ENCODE results near the gene C8B.

Gene C8B
- long read RNA-seq, result 0 reads

DNA sequence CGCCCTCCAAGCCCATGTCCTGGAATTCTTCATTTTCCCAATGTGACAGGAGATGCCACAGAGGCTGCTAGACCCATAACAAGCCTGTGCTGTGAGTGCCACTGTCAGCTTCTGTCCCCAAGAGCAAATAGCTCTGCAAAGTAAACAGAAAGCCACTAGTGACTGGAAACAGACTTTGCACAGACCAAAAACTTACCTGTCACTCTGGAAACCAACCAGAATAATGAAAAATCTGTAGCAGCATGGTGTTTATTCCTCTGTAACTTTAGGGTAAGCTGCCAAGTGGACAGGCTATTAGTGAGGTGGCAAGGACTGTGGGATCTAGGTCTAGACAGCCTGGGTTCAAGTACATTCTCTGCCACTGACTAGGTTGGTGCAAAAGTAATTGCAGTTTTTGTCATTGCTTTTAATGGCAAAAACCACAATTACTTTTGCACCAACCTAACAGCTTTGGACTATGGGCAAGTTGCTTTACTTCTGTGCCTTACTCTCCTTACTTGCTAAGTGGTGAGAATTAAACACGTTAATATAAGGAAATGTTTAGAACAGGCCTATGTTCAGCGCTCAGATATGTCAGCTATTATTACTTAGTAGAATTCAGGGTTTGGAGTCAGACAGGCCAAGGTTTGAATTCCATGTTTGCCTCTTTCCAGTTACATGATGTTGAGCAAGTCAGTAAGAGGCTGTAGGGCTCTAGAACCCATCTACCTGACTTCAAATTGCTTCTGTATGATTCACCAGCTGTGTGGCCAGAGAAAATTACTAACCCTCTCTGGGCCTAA is at the start of gene C8B:
Gene C8B (minus strand): TSS at position 100 of the 782 bp plus-strand sequence. CDS start 67 bp downstream, at position 33.
- no peak for TF ChIP-seq SPI1 (IDR thresholded peaks at IDR 0.05; ENCODE audit: borderline replicate concordance, low read depth)
- TF ChIP-seq, protein P1, sequence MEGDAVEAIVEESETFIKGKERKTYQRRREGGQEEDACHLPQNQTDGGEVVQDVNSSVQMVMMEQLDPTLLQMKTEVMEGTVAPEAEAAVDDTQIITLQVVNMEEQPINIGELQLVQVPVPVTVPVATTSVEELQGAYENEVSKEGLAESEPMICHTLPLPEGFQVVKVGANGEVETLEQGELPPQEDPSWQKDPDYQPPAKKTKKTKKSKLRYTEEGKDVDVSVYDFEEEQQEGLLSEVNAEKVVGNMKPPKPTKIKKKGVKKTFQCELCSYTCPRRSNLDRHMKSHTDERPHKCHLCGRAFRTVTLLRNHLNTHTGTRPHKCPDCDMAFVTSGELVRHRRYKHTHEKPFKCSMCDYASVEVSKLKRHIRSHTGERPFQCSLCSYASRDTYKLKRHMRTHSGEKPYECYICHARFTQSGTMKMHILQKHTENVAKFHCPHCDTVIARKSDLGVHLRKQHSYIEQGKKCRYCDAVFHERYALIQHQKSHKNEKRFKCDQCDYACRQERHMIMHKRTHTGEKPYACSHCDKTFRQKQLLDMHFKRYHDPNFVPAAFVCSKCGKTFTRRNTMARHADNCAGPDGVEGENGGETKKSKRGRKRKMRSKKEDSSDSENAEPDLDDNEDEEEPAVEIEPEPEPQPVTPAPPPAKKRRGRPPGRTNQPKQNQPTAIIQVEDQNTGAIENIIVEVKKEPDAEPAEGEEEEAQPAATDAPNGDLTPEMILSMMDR (IDR thresholded peaks at IDR 0.05; ENCODE audit: insufficient read depth, low read length), result no peak
- TF ChIP-seq POLR2AphosphoS5 (IDR thresholded peaks at IDR 0.05; ENCODE audit: low read depth), result no peak
- TF ChIP-seq, protein P2, sequence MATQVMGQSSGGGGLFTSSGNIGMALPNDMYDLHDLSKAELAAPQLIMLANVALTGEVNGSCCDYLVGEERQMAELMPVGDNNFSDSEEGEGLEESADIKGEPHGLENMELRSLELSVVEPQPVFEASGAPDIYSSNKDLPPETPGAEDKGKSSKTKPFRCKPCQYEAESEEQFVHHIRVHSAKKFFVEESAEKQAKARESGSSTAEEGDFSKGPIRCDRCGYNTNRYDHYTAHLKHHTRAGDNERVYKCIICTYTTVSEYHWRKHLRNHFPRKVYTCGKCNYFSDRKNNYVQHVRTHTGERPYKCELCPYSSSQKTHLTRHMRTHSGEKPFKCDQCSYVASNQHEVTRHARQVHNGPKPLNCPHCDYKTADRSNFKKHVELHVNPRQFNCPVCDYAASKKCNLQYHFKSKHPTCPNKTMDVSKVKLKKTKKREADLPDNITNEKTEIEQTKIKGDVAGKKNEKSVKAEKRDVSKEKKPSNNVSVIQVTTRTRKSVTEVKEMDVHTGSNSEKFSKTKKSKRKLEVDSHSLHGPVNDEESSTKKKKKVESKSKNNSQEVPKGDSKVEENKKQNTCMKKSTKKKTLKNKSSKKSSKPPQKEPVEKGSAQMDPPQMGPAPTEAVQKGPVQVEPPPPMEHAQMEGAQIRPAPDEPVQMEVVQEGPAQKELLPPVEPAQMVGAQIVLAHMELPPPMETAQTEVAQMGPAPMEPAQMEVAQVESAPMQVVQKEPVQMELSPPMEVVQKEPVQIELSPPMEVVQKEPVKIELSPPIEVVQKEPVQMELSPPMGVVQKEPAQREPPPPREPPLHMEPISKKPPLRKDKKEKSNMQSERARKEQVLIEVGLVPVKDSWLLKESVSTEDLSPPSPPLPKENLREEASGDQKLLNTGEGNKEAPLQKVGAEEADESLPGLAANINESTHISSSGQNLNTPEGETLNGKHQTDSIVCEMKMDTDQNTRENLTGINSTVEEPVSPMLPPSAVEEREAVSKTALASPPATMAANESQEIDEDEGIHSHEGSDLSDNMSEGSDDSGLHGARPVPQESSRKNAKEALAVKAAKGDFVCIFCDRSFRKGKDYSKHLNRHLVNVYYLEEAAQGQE (IDR thresholded peaks at IDR 0.05; ENCODE audit: insufficient replicate concordance, low read depth), result no peak
- no peak for TF ChIP-seq GABPA (IDR thresholded peaks at IDR 0.05; ENCODE audit: low read depth)
- no peak for DNase-seq (ENCODE audit: low read depth in 1 of 2, low spot score in 1 of 2)
- Histone ChIP-seq H3K27ac (replicated peaks) (no peak within 1 kb of the TSS), H3K27me3 (ENCODE audit: insufficient read depth, poor library complexity, severe bottlenecking) (no peaks in the 10 kb centered on the region), H3K4me3 (replicated peaks; ENCODE audit: insufficient read depth, low read length) (no peak within 1 kb of the TSS)

DNA sequence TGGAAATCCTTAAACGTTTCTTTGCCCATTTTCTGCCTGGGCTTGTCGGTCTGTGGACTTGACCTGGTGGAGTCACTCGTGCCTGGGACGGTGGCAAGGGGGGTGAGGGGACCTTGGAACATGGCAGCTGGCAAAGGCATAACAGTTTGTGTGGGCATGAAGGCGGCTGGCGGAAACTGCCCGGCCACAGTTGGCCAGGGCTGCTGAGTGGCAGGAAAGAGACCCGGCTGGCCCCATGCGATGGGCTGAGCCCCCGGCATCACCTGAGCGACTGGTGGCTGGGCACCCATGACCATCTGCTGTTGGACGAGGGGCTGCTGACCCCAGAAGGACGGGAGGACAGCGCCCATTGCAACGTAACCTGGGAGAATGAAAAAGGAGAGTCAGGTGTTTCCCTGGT is 49.3 kb upstream of the C8B start:
- Histone ChIP-seq H3K4me3 (replicated peaks; ENCODE audit: insufficient read depth, low read length) (no peak overlapping the region), H3K27me3 (ENCODE audit: insufficient read depth, poor library complexity, severe bottlenecking) (no peaks in the 10 kb centered on the region), H3K27ac (replicated peaks) (no peak overlapping the region)
- TF ChIP-seq SPI1 (IDR thresholded peaks at IDR 0.05; ENCODE audit: borderline replicate concordance, low read depth) (no peak), GABPA (IDR thresholded peaks at IDR 0.05; ENCODE audit: low read depth) (no peak), POLR2AphosphoS5 (IDR thresholded peaks at IDR 0.05; ENCODE audit: low read depth) (no peak)
- TF ChIP-seq, protein P2 (IDR thresholded peaks at IDR 0.05; ENCODE audit: insufficient replicate concordance, low read depth), result no peak
- TF ChIP-seq, protein P1 (IDR thresholded peaks at IDR 0.05; ENCODE audit: insufficient read depth, low read length), result no peak
- DNase-seq (ENCODE audit: low read depth in 1 of 2, low spot score in 1 of 2), result no peak

DNA sequence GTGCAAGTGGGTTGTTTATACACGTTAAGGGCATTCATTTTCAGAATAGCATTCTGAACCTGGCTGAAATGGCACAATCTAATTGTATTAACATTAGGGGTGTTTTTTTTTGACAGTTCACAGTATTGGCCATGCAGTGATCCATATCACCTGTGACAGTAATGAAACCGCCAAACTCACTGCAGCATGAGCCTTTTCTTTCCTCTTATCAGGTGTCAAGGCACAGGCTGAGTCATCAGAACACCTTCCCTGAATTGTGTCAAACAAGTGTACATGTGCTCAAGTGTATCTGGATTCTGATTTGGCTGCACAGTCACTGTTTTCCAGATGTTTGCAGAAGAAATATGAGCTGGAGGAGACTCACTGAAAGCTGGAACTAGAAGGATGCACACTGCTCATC is 47.7 kb upstream of the C8B start:
- TF ChIP-seq GABPA (IDR thresholded peaks at IDR 0.05; ENCODE audit: low read depth) (no peak), SPI1 (IDR thresholded peaks at IDR 0.05; ENCODE audit: borderline replicate concordance, low read depth) (no peak), POLR2AphosphoS5 (IDR thresholded peaks at IDR 0.05; ENCODE audit: low read depth) (no peak)
- TF ChIP-seq, protein P2 (IDR thresholded peaks at IDR 0.05; ENCODE audit: insufficient replicate concordance, low read depth), result no peak
- TF ChIP-seq, protein P1 (IDR thresholded peaks at IDR 0.05; ENCODE audit: insufficient read depth, low read length), result no peak
- Histone ChIP-seq H3K27ac (replicated peaks) (no peak overlapping the region), H3K27me3 (ENCODE audit: insufficient read depth, poor library complexity, severe bottlenecking) (peaks cover 8% of the 10 kb centered on the region), H3K4me3 (replicated peaks; ENCODE audit: insufficient read depth, low read length) (no peak overlapping the region)
- no peak for DNase-seq (ENCODE audit: low read depth in 1 of 2, low spot score in 1 of 2)
